Uterus (tissue), 2 donors: ENCODE results near the gene CEBPG.

Experiments used
- CTCF ChIP-seq, 4 experiments: fragments of 200-600 bp in 2 of 4; fragments of 450-650 bp in 2 of 4; sonication (generic) in 2 of 4; IDR thresholded peaks; one replicate each; pipeline ENCODE4 v1.5.1; 2016 to 2019; ENCODE audit warnings: antibody characterized with exemption in 4 of 4, mild to moderate bottlenecking in 2 of 4, moderate library complexity in 1 of 4
- POLR2A ChIP-seq, 2 donors: fragments of 450-650 bp; IDR thresholded peaks; one replicate each; pipeline ENCODE4 v1.6.1; 2016; ENCODE audit warnings: antibody characterized with exemption in 2 of 2, mild to moderate bottlenecking in 1 of 2, moderate library complexity in 1 of 2

- no peak for TF ChIP-seq CTCF (IDR thresholded peaks at IDR 0.05)
- TF ChIP-seq POLR2A (IDR thresholded peaks at IDR 0.05): no peak
Observed at GRCh38 chr19:33428627-33429125, 55.2 kb downstream of the CEBPG start.
